GM12878 (cell line): Measurements from ENCODE around the gene NARF. TPM values are rescaled to one million over a fixed set of nuclear protein-coding genes. Genes with fewer than 3 reads are reported as not detected.

Source experiments
- ATAC-seq: fragments of 200-7000 bp; cut with Tn5 transposase; 3 replicates; pipeline ENCODE4 v1.9.1; 2020; ENCODE audit warnings: mild to moderate bottlenecking, moderate library complexity
- BruUV-seq: library from RNA; stranded (reverse); fragments of 400-500 nt; replicated peaks from 2 replicates; lab custom pipeline; 2021; lab: Mats Ljungman, UMichigan
- CTCF ChIA-PET: fragments of 300-600 bp; sonication (Branson Sonifier 250); formaldehyde crosslinking; extraction: SDS; loops from one replicate; lab custom pipeline; 2021; ENCODE audit warnings: inconsistent platforms; lab: Yijun Ruan, JAX
- POLR2A ChIA-PET: fragments of 350-600 bp; formaldehyde crosslinking; extraction: SDS; loops from one replicate; lab custom pipeline; 2021; ENCODE audit warnings: inconsistent platforms; lab: Charles Lee
- RAD21 ChIA-PET: fragments of 300-600 bp; sonication (Branson Sonifier 250); formaldehyde crosslinking; loops from one replicate; lab custom pipeline; 2023; ENCODE audit warnings: antibody characterized with exemption; ENCODE audit not compliant: unreplicated experiment; lab: Charles Lee
- SMC1A ChIA-PET: fragments of 300-600 bp; sonication (Branson Sonifier 250); formaldehyde crosslinking; loops from one replicate; lab custom pipeline; 2023; ENCODE audit not compliant: unreplicated experiment, uncharacterized antibody; lab: Charles Lee
- DNase-seq: peaks from one replicate; pipeline ENCODE4 v3.0.0-alpha.2; 2011; ENCODE audit warnings: low read depth, low spot score
- FAIRE-seq: peaks from 3 replicates; lab custom pipeline; 2011; peaks lifted over from hg19 to GRCh38; lab: Jason Lieb, UNC
- H2AFZ ChIP-seq: 2 replicates; pipeline ENCODE4 v1.6.0; 2011; ENCODE audit warnings: low read depth, low read length, control low read depth; ENCODE audit not compliant: control insufficient read depth
- H3K27ac ChIP-seq: 2 replicates; pipeline ENCODE4 v1.5.1; 2011; ENCODE audit warnings: control low read depth; ENCODE audit not compliant: control insufficient read depth, insufficient read depth
- H3K27me3 ChIP-seq, 2 experiments: replicated peaks in 1 of 2; 2 replicates each; pipeline versions ENCODE4 v1.6.0 to v1.6.1; 2011; ENCODE audit warnings: low read length in 1 of 2; ENCODE audit not compliant: control insufficient read depth in 2 of 2, insufficient read depth in 2 of 2
- H3K36me3 ChIP-seq, 2 experiments: 2 replicates each; pipeline ENCODE4 v1.5.1; 2011; ENCODE audit warnings: low read length in 1 of 2; ENCODE audit not compliant: control insufficient read depth in 2 of 2, insufficient read depth in 2 of 2
- H3K4me1 ChIP-seq: 2 replicates; pipeline ENCODE4 v1.6.1; 2011; ENCODE audit warnings: mild to moderate bottlenecking, low read length, moderate library complexity, mixed read lengths; ENCODE audit not compliant: control insufficient read depth, insufficient read depth
- H3K4me2 ChIP-seq: 2 replicates; pipeline ENCODE4 v1.6.0; 2011; ENCODE audit warnings: control low read depth; ENCODE audit not compliant: control insufficient read depth, insufficient read depth
- H3K4me3 ChIP-seq: fragments of 200-600 bp; sonication (generic); 2 replicates; pipeline ENCODE4 v1.5.1; 2016
- H3K79me2 ChIP-seq: 2 replicates; pipeline ENCODE4 v1.6.0; 2011; ENCODE audit warnings: low read length; ENCODE audit not compliant: control insufficient read depth, insufficient read depth
- H3K9ac ChIP-seq: 2 replicates; pipeline ENCODE4 v1.8.0; 2011; ENCODE audit warnings: low read length, control low read depth, mixed read lengths; ENCODE audit not compliant: control insufficient read depth, insufficient read depth
- H3K9me3 ChIP-seq: replicated peaks from 3 replicates; pipeline ENCODE4 v1.5.1; 2011; ENCODE audit warnings: mild to moderate bottlenecking, low read length; ENCODE audit not compliant: control insufficient read depth, insufficient read depth
- H4K20me1 ChIP-seq: 2 replicates; pipeline ENCODE4 v1.6.0; 2011; ENCODE audit not compliant: control insufficient read depth, insufficient read depth
- BRCA1 ChIP-seq: IDR thresholded peaks from 2 replicates; pipeline ENCODE4 v1.6.1; 2011; ENCODE audit warnings: low read depth, low read length, improper control_type of control experiment
- CTCF ChIP-seq, 3 experiments: IDR thresholded peaks in 2 of 3; conservative IDR thresholded peaks in 1 of 3; 2 replicates each; pipeline ENCODE4 v1.5.1; 2011; ENCODE audit warnings: low read depth in 3 of 3, low read length in 3 of 3, mild to moderate bottlenecking in 3 of 3, control low read depth in 2 of 3, moderate library complexity in 2 of 3, inconsistent platforms in 1 of 3, mixed read lengths in 1 of 3; ENCODE audit not compliant: control insufficient read depth in 2 of 3, insufficient read depth in 1 of 3; ENCODE audit errors: extremely low read depth in 1 of 3
- GATAD2B ChIP-seq: fragments of 450-650 bp; conservative IDR thresholded peaks from 2 replicates; pipeline ENCODE4 v1.6.1; 2017; ENCODE audit warnings: low read depth, mild to moderate bottlenecking, moderate library complexity
- IKZF2 ChIP-seq, 2 experiments: fragments of 450-650 bp; IDR thresholded peaks; 2 replicates each; pipeline ENCODE4 v1.6.1; 2017; ENCODE audit warnings: mild to moderate bottlenecking in 2 of 2, moderate library complexity in 2 of 2
- NBN ChIP-seq: fragments of 450-650 bp; IDR thresholded peaks from 2 replicates; pipeline ENCODE4 v1.6.1; 2016
- NFYB ChIP-seq: IDR thresholded peaks from 2 replicates; pipeline ENCODE4 v1.6.1; 2011; ENCODE audit warnings: low read depth, mild to moderate bottlenecking, low read length, improper control_type of control experiment, moderate library complexity; ENCODE audit not compliant: insufficient read depth
- WGBS: methylation state at CpG from one replicate; pipeline ENCODE4 v1.1.6; 2016; ENCODE audit warnings: low lambda C conversion rate; ENCODE audit not compliant: insufficient replicate concordance, insufficient coverage; ENCODE audit errors: missing lambda C conversion rate; 5-methylcytosine and 5-hydroxymethylcytosine counted together
- in situ Hi-C: fragments of 300-500 bp; cut with MboI; formaldehyde crosslinking; loops from 9 replicates; pipeline ENCODE4 v1.14.3; 2018; ENCODE audit warnings: mixed read lengths
- intact Hi-C: fragments of 100-400 bp; cut with micrococcal nuclease; formaldehyde crosslinking; loops from one replicate; pipeline ENCODE4 v1.14.2; 2022; ENCODE audit not compliant: unreplicated experiment
- polyA plus RNA-seq, 11 experiments: library from polyadenylated mRNA; depleted of rRNA in 4 of 11; unstranded in 6 of 11; stranded (reverse) in 5 of 11; fragments of >200 nt; fragmentation: Nextera tagmentation in 4 of 11; fragmentation: Illumina TruSeq in 1 of 11; extraction: Ambion mirVana in 4 of 11; extraction: Trizol in 1 of 11; gene quantifications; 1 replicate in 1 of 11; 2 replicates in 10 of 11; pipeline versions ENCODE4 v1.2.1 to v1.2.3, GENCODE V29; 2011 to 2016; ENCODE audit warnings: inconsistent platforms in 2 of 11, missing spikeins in 2 of 11, low read depth in 1 of 11
- total RNA-seq, 4 experiments: library from RNA; depleted of rRNA in 3 of 4; stranded (reverse); fragments of >200 nt in 3 of 4; fragmentation: Illumina TruSeq in 1 of 4; extraction: Trizol in 1 of 4; gene quantifications; 2 replicates each; pipeline versions ENCODE4 v1.2.1 to v1.2.3, GENCODE V29; 2013 to 2021
- TF ChIP-seq, protein P1 (sequence below): fragments of 450-650 bp; IDR thresholded peaks from 2 replicates; pipeline ENCODE4 v1.6.1; 2017; ENCODE audit warnings: mild to moderate bottlenecking

Gene NARF
- total and polyA plus RNA-seq, 10 of the 15 experiments (the other 5 are each of a cell fraction or from before 2014, with no cell fraction given), result 16.7 to 126 (median 47.5) TPM

DNA sequence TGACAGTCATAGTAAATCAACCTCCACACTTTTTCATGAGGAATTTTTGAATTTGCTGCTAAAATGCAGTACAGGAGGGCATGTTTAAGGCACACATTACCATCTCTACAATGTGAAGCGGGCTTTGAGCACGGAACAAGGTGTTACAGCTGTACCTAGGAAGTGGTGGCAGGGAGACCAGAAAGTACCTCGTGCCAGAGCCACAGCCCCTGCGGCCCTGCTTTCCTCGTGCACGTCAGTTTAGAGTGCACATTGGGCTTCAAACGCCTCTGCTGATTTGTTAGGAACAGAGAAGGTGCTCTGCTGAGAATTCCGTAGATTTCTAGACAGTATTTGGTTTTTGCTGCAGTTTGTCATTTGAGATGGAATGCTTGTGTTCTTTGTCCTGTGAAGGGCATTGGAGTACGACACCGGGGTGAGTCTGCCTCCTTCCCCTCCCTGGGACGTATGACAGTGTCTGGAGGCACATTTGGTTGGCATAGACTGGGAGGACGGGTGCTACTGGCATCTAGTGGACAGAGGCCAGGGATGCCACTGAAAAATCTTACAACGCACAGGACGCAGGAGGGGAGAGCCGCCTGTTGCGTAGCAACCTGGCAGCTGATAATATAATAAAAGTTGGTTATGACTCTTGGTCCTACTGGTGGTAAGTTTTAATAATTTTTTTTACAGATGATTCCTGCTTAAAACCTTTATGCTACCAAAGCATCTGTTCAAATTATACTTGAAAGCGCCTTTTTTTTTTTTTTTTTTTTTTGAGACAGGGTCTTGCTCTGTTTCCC, 70.1 kb downstream of the NARF start:
- POLR2A ChIA-PET, result interaction anchor here (0.6 to 3.1 kb wide), 5 partner anchors 7 to 36 kb away, joined by 3 to 15 read pairs (median 4); partner anchors contain the start of gene FOXK2
- peak; percentile 57 for ATAC-seq
- Histone ChIP-seq H3K36me3 (peaks cover 0 to 9% of the 10 kb centered on the region in 2 experiments; a peak in 2 of 4 replicates), H3K27me3 (no peaks in the 10 kb centered on the region), H3K9ac (no peak overlapping the region), H3K4me2 (no peak overlapping the region), H3K4me3 (no peak overlapping the region), H4K20me1 (peaks cover 10% of the 10 kb centered on the region), H3K9me3 (no peaks in the 10 kb centered on the region), H3K4me1 (peaks cover 19% of the 10 kb centered on the region), H3K27ac (no peak overlapping the region), H3K79me2 (peaks cover 87% of the 10 kb centered on the region), H2AFZ (no peak overlapping the region)
- SMC1A ChIA-PET, result interaction anchor here (1.0 to 2.3 kb wide), 2 partner anchors 16 to 21 kb away, joined by 4 to 9 read pairs; no protein-coding TSS in a partner anchor
- no peak for FAIRE-seq
- CTCF ChIA-PET, result interaction anchor here (0.5 to 2.8 kb wide), 5 partner anchors 19 to 104 kb away, joined by 3 to 10 read pairs (median 6); no protein-coding TSS in a partner anchor
- in situ Hi-C loops, result no loop called here
- BruUV-seq, result TSS peak; percentile 13
- WGBS, result 85% methylated on average over 17 of the region's 17 CpGs
- intact Hi-C loops, result no loop called here
- TF ChIP-seq, protein P1, sequence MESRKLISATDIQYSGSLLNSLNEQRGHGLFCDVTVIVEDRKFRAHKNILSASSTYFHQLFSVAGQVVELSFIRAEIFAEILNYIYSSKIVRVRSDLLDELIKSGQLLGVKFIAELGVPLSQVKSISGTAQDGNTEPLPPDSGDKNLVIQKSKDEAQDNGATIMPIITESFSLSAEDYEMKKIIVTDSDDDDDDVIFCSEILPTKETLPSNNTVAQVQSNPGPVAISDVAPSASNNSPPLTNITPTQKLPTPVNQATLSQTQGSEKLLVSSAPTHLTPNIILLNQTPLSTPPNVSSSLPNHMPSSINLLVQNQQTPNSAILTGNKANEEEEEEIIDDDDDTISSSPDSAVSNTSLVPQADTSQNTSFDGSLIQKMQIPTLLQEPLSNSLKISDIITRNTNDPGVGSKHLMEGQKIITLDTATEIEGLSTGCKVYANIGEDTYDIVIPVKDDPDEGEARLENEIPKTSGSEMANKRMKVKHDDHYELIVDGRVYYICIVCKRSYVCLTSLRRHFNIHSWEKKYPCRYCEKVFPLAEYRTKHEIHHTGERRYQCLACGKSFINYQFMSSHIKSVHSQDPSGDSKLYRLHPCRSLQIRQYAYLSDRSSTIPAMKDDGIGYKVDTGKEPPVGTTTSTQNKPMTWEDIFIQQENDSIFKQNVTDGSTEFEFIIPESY, result 0 out of 2 replicates have a peak, but pooled peaks have one; percentile 33
- TF ChIP-seq BRCA1 (no peak), IKZF2 (IDR thresholded peaks at IDR 0.05) (no peak), CTCF (IDR thresholded peaks at IDR 0.05 in 2 of 3, conservative IDR thresholded peaks at IDR 0.05 in 1 of 3; ENCODE audit: control insufficient read depth in 2 of 3, extremely low read depth in 1 of 3, insufficient read depth in 1 of 3, low read depth in 3 of 3, low read length in 3 of 3) (peak; percentile 13 to 41 (median 23); a peak in 4 of 6 replicates), NBN (no peak), GATAD2B (0 out of 2 replicates have a peak, but pooled peaks have one; percentile 16), NFYB (no peak)
- RAD21 ChIA-PET, result interaction anchor here (0.7 kb wide), 1 partner anchor 137 kb away, joined by 3 read pairs; no protein-coding TSS in a partner anchor
- DNase-seq, result no peak
